HCT116 (cell line): ENCODE data around the gene DPM2. TPM values are rescaled to one million over a fixed set of nuclear protein-coding genes. Genes with fewer than 3 reads are reported as not detected.

ENCODE experiments used
- ATAC-seq: fragments of 200-7000 bp; cut with Tn5 transposase; 2 replicates; pipeline ENCODE4 v1.9.1; 2020; ENCODE audit warnings: mild to moderate bottlenecking, moderate library complexity
- BruUV-seq: library from RNA; stranded (reverse); fragments of 400-500 nt; replicated peaks from 2 replicates; lab custom pipeline; 2021; lab: Mats Ljungman, UMichigan
- CTCF ChIA-PET: fragments of 300-600 bp; sonication (Branson Sonifier 250); formaldehyde crosslinking; loops from one replicate; lab custom pipeline; 2021; ENCODE audit warnings: antibody characterized with exemption; lab: Charles Lee
- POLR2A ChIA-PET: fragments of 300-600, 350-600 bp; sonication (Branson Sonifier 250); formaldehyde crosslinking; loops from one replicate; lab custom pipeline; 2021; ENCODE audit warnings: antibody characterized with exemption; lab: Charles Lee
- RAD21 ChIA-PET, 2 experiments: fragments of 300-600 bp; sonication (Branson Sonifier 250); formaldehyde crosslinking; loops; one replicate each; lab custom pipeline; 2023; ENCODE audit warnings: low total read pairs in 2 of 2; ENCODE audit not compliant: uncharacterized antibody in 2 of 2, unreplicated experiment in 2 of 2, low non-redundant PET in 1 of 2; lab: Charles Lee
- DNase-seq: peaks from one replicate; pipeline ENCODE4 v3.0.0-alpha.2; 2010; ENCODE audit warnings: low read depth, low spot score
- H2AFZ ChIP-seq: fragments of 200-600 bp; shearing (Covaris generic), sonication (generic); 2 replicates; pipeline ENCODE4 v1.6.1; 2017; ENCODE audit warnings: low read depth, mixed run types, mixed read lengths, antibody characterized with exemption, low read length; ENCODE audit not compliant: poor library complexity, severe bottlenecking
- H3K27ac ChIP-seq: 2 replicates; pipeline ENCODE4 v1.5.1; 2012; ENCODE audit warnings: low read depth, low read length
- H3K27me3 ChIP-seq: fragments of 200-600 bp; sonication (generic); 2 replicates; pipeline ENCODE4 v1.6.1; 2016; ENCODE audit warnings: mixed run types, low read length, mixed read lengths; ENCODE audit not compliant: insufficient read depth
- H3K36me3 ChIP-seq, 2 experiments: fragments of 200-500 bp in 1 of 2; fragments of 200-600 bp in 1 of 2; sonication (Bioruptor generic) in 1 of 2; sonication (generic) in 1 of 2; 2 replicates each; pipeline versions ENCODE4 v1.5.1 to v1.6.1; 2014 to 2016; ENCODE audit warnings: low read length in 2 of 2, inconsistent platforms in 1 of 2, mixed read lengths in 1 of 2, mixed run types in 1 of 2; ENCODE audit not compliant: insufficient read depth in 2 of 2, control insufficient read depth in 1 of 2
- H3K4me1 ChIP-seq, 2 experiments: fragments of 200-600 bp in 1 of 2; sonication (generic) in 1 of 2; 2 replicates each; pipeline versions ENCODE4 v1.5.1 to v1.6.1; 2012 to 2017; ENCODE audit warnings: low read length in 2 of 2, inconsistent platforms in 1 of 2, mild to moderate bottlenecking in 1 of 2, mixed read lengths in 1 of 2, mixed run types in 1 of 2, moderate library complexity in 1 of 2; ENCODE audit not compliant: insufficient read depth in 2 of 2, control insufficient read depth in 1 of 2
- H3K4me2 ChIP-seq: fragments of 200-600 bp; sonication (generic); 2 replicates; pipeline ENCODE4 v1.6.1; 2017; ENCODE audit warnings: mixed run types, low read length, mixed read lengths
- H3K4me3 ChIP-seq, 2 experiments: fragments of 200-600 bp in 1 of 2; sonication (generic) in 1 of 2; replicated peaks in 1 of 2; 2 replicates each; pipeline ENCODE4 v1.5.1; 2011 to 2016; ENCODE audit warnings: low read length in 2 of 2, control low read depth in 1 of 2, low read depth in 1 of 2, mild to moderate bottlenecking in 1 of 2, mixed read lengths in 1 of 2, mixed run types in 1 of 2
- H3K79me2 ChIP-seq: fragments of 200-600 bp; sonication (generic); 2 replicates; pipeline ENCODE4 v1.6.1; 2017; ENCODE audit warnings: mild to moderate bottlenecking, mixed run types, low read length, moderate library complexity, mixed read lengths; ENCODE audit not compliant: insufficient read depth
- H3K9ac ChIP-seq: fragments of 200-600 bp; sonication (generic); 2 replicates; pipeline ENCODE4 v1.6.1; 2016; ENCODE audit warnings: low read length, mixed read lengths
- H3K9me2 ChIP-seq: fragments of 200-600 bp; sonication (generic), shearing (Covaris generic); 2 replicates; pipeline ENCODE4 v1.6.1; 2017; ENCODE audit warnings: mixed run types, mild to moderate bottlenecking, moderate library complexity; ENCODE audit not compliant: insufficient read depth
- H3K9me3 ChIP-seq, 2 experiments: fragments of 200-500 bp in 1 of 2; fragments of 200-600 bp in 1 of 2; sonication (Bioruptor generic) in 1 of 2; sonication (generic) in 1 of 2; 2 replicates each; pipeline ENCODE4 v1.6.1; 2014 to 2017; ENCODE audit warnings: low read length in 2 of 2, mixed read lengths in 2 of 2, inconsistent platforms in 1 of 2, low read depth in 1 of 2, mild to moderate bottlenecking in 1 of 2, mixed run types in 1 of 2, moderate library complexity in 1 of 2; ENCODE audit not compliant: control insufficient read depth in 1 of 2, insufficient read depth in 1 of 2
- H4K20me1 ChIP-seq: fragments of 200-600 bp; sonication (generic), shearing (Covaris generic); 2 replicates; pipeline ENCODE4 v1.6.1; 2017; ENCODE audit warnings: mixed run types, mild to moderate bottlenecking, moderate library complexity; ENCODE audit not compliant: insufficient read depth
- ELF1 ChIP-seq: IDR thresholded peaks from 2 replicates; pipeline ENCODE4 v1.6.1; 2012; ENCODE audit warnings: low read depth, borderline replicate concordance
- EZH2phosphoT487 ChIP-seq: fragments of 200-600 bp; IDR thresholded peaks from 2 replicates; pipeline ENCODE4 v1.6.1; 2018; ENCODE audit warnings: antibody characterized with exemption, borderline replicate concordance
- POLR2A ChIP-seq: IDR thresholded peaks from 2 replicates; pipeline ENCODE4 v1.7.0; 2011; ENCODE audit warnings: borderline replicate concordance; ENCODE audit not compliant: insufficient read depth, insufficient read length; ENCODE audit errors: extremely low read depth
- POLR2AphosphoS5 ChIP-seq: IDR thresholded peaks from 2 replicates; pipeline ENCODE4 v1.6.1; 2011; ENCODE audit warnings: mild to moderate bottlenecking, low read depth, low read length, moderate library complexity
- RAD21 ChIP-seq: IDR thresholded peaks from 2 replicates; pipeline ENCODE4 v1.6.1; 2012; ENCODE audit warnings: low read depth, mild to moderate bottlenecking
- SIN3A ChIP-seq: IDR thresholded peaks from 2 replicates; pipeline ENCODE4 v1.6.1; 2012; ENCODE audit warnings: low read depth
- SP1 ChIP-seq: IDR thresholded peaks from 2 replicates; pipeline ENCODE4 v1.6.1; 2012; ENCODE audit warnings: low read depth
- SRF ChIP-seq: IDR thresholded peaks from 2 replicates; pipeline ENCODE4 v1.6.1; 2012; ENCODE audit warnings: low read depth
- YY1 ChIP-seq: IDR thresholded peaks from 2 replicates; pipeline ENCODE4 v1.6.1; 2011; ENCODE audit warnings: low read length, low read depth, moderate library complexity, mild to moderate bottlenecking; ENCODE audit not compliant: insufficient replicate concordance; ENCODE audit errors: extremely low read depth
- intact Hi-C: fragments of 100-400 bp; cut with micrococcal nuclease; formaldehyde crosslinking; loops from 2 replicates; pipeline ENCODE4 v1.10.0; 2022
- total RNA-seq: library from RNA; stranded (reverse); gene quantifications from one replicate; pipeline ENCODE4 v1.2.1, GENCODE V29; 2021; ENCODE audit not compliant: unreplicated experiment
- TF ChIP-seq, protein P1 (sequence below): IDR thresholded peaks from 2 replicates; pipeline ENCODE4 v1.6.1; 2012
- TF ChIP-seq, protein P2 (sequence below): IDR thresholded peaks from 2 replicates; pipeline ENCODE4 v1.6.1; 2011; ENCODE audit warnings: mild to moderate bottlenecking, low read length, moderate library complexity; ENCODE audit not compliant: insufficient replicate concordance; ENCODE audit errors: extremely low read depth
- TF ChIP-seq, protein P3 (sequence below): IDR thresholded peaks from 2 replicates; pipeline ENCODE4 v1.6.1; 2012; ENCODE audit warnings: low read depth
- TF ChIP-seq, protein P4 (sequence below): IDR thresholded peaks from 2 replicates; pipeline ENCODE4 v1.6.1; 2012

DPM2 gene
- total RNA-seq, 1 experiment from 2014 or later, result 54.6 TPM

DNA sequence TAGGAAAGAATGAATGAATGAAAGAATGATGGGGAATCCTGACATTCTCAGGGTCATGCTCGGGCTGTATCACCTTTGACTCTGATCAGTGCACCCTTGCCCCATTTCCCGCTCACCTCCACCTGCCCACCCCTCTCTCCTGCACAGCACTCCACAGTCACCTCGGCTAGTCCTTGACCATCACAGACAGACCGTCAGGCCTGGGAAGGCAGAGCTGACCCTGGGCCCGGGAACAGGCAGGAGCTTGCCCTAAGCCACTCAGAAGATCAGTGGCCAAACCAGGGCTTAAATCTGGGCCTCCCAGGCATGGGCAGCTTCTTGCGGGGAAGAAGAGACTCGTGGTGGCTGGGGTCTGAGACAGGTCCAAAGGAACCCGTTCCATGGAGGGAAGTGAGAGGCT is 41.8 kb downstream of the DPM2 start:
- no peaks in the 10 kb centered on the region for H4K20me1 ChIP-seq
- H3K79me2 ChIP-seq, result peaks cover 3% of the 10 kb centered on the region; the same call in 1 of the 2 replicates
- H3K9me3 ChIP-seq, result peaks cover 0 to 15% of the 10 kb centered on the region in 2 experiments; a peak in 2 of 4 replicates
- ChIA-PET RAD21 (no interaction called here), POLR2A (no interaction called here), CTCF (no interaction called here)
- no peaks in the 10 kb centered on the region for H3K27me3 ChIP-seq
- ATAC-seq (no peak), DNase-seq (no peak)
- BruUV-seq, result no TSS peak
- no peak overlapping the region for H3K4me2 ChIP-seq
- intact Hi-C loops, result no loop called here
- TF ChIP-seq EZH2phosphoT487 (no peak), POLR2AphosphoS5 (no peak), ELF1 (no peak), POLR2A (no peak), YY1 (no peak), SIN3A (no peak), SRF (no peak), RAD21 (no peak), SP1 (no peak)
- TF ChIP-seq, protein P1, sequence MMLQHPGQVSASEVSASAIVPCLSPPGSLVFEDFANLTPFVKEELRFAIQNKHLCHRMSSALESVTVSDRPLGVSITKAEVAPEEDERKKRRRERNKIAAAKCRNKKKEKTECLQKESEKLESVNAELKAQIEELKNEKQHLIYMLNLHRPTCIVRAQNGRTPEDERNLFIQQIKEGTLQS, result no peak
- TF ChIP-seq, protein P2, sequence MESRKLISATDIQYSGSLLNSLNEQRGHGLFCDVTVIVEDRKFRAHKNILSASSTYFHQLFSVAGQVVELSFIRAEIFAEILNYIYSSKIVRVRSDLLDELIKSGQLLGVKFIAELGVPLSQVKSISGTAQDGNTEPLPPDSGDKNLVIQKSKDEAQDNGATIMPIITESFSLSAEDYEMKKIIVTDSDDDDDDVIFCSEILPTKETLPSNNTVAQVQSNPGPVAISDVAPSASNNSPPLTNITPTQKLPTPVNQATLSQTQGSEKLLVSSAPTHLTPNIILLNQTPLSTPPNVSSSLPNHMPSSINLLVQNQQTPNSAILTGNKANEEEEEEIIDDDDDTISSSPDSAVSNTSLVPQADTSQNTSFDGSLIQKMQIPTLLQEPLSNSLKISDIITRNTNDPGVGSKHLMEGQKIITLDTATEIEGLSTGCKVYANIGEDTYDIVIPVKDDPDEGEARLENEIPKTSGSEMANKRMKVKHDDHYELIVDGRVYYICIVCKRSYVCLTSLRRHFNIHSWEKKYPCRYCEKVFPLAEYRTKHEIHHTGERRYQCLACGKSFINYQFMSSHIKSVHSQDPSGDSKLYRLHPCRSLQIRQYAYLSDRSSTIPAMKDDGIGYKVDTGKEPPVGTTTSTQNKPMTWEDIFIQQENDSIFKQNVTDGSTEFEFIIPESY, result no peak
- TF ChIP-seq, protein P3, sequence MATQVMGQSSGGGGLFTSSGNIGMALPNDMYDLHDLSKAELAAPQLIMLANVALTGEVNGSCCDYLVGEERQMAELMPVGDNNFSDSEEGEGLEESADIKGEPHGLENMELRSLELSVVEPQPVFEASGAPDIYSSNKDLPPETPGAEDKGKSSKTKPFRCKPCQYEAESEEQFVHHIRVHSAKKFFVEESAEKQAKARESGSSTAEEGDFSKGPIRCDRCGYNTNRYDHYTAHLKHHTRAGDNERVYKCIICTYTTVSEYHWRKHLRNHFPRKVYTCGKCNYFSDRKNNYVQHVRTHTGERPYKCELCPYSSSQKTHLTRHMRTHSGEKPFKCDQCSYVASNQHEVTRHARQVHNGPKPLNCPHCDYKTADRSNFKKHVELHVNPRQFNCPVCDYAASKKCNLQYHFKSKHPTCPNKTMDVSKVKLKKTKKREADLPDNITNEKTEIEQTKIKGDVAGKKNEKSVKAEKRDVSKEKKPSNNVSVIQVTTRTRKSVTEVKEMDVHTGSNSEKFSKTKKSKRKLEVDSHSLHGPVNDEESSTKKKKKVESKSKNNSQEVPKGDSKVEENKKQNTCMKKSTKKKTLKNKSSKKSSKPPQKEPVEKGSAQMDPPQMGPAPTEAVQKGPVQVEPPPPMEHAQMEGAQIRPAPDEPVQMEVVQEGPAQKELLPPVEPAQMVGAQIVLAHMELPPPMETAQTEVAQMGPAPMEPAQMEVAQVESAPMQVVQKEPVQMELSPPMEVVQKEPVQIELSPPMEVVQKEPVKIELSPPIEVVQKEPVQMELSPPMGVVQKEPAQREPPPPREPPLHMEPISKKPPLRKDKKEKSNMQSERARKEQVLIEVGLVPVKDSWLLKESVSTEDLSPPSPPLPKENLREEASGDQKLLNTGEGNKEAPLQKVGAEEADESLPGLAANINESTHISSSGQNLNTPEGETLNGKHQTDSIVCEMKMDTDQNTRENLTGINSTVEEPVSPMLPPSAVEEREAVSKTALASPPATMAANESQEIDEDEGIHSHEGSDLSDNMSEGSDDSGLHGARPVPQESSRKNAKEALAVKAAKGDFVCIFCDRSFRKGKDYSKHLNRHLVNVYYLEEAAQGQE, result no peak
- TF ChIP-seq, protein P4, sequence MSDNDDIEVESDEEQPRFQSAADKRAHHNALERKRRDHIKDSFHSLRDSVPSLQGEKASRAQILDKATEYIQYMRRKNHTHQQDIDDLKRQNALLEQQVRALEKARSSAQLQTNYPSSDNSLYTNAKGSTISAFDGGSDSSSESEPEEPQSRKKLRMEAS, result no peak
- H3K27ac ChIP-seq, result no peak overlapping the region; the same call in 1 of the 2 replicates
- peaks cover 22 to 45% of the 10 kb centered on the region in 2 experiments for H3K36me3 ChIP-seq
- H3K9me2 ChIP-seq, result no peaks in the 10 kb centered on the region
- H3K9ac ChIP-seq, result no peak overlapping the region
- H3K4me1 ChIP-seq, result peaks cover 15 to 30% of the 10 kb centered on the region in 2 experiments
- no peak overlapping the region for H2AFZ ChIP-seq
- no peak overlapping the region for H3K4me3 ChIP-seq
